Panc1 (cell line): ENCODE results near the gene TTLL5.

Experiments
- CTCF ChIP-seq: fragments of 450-650 bp; IDR thresholded peaks from 2 replicates; pipeline ENCODE4 v1.5.1; 2017; ENCODE audit warnings: mild to moderate bottlenecking
- REST ChIP-seq, 2 experiments: IDR thresholded peaks; 2 replicates each; pipeline ENCODE4 v1.6.1; 2011 to 2012; ENCODE audit warnings: low read depth in 2 of 2, control low read depth in 1 of 2, low read length in 1 of 2, mild to moderate bottlenecking in 1 of 2, moderate library complexity in 1 of 2; ENCODE audit not compliant: insufficient read depth in 1 of 2
- SIN3A ChIP-seq: IDR thresholded peaks from 2 replicates; pipeline ENCODE4 v1.6.1; 2012; ENCODE audit warnings: low read depth, mild to moderate bottlenecking, low read length, moderate library complexity, borderline replicate concordance; ENCODE audit not compliant: insufficient read depth

GRCh38 chr14:75906228-75906627 is 245.2 kb downstream of the TTLL5 start:
- TF ChIP-seq CTCF (no peak), REST (IDR thresholded peaks at IDR 0.05; ENCODE audit: insufficient read depth in 1 of 2, low read depth in 2 of 2, low read length in 1 of 2) (no peak), SIN3A (no peak)
